ENCODE data around the gene TAMALIN.

The TAMALIN gene

DNA sequence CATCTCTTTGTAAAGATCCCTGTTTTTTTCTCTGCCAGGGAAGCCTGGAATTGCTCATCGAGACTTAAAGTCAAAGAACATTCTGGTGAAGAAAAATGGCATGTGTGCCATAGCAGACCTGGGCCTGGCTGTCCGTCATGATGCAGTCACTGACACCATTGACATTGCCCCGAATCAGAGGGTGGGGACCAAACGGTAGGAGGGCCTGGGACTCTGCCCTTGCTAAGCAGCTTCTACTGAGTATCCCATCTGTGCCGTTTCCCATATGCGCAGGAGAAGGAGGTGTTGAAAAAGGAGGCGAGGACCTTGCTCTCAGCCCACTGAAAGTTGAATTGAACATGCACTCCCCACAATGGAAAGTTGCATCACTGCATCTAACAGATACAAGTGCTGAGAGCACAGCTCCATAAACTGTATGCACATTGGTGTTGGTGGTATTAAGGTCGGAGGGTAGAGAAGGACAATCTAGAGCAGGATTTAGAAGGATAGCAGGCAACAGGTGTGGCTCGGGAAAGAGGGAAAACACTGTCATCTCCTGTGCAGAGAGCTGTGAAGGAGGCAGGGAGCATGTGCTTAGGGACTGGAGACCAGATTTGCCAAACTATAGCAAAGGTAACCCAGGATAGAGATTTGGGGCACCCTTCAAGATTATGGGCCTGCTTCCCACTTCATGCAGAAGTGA lies 21.5 kb upstream of the TAMALIN start:
- DNase-seq, result no peak

DNA sequence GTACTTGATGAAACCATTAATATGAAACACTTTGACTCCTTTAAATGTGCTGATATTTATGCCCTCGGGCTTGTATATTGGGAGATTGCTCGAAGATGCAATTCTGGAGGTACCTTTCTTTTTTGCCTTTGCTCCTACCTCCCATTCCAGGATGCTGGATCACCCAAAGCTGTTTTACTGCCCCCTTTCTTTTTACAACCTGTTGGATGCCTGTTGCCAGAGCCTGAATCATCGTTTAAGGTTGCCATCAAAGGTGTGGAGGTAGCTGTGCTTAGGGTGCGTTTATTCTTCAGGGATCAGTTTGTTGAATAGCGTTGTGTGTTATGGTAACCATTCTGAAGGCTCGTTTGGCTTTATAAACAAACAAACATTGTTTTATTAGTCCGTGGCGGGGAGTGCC lies 19.9 kb upstream of the TAMALIN start:
- DNase-seq, result no peak

DNA sequence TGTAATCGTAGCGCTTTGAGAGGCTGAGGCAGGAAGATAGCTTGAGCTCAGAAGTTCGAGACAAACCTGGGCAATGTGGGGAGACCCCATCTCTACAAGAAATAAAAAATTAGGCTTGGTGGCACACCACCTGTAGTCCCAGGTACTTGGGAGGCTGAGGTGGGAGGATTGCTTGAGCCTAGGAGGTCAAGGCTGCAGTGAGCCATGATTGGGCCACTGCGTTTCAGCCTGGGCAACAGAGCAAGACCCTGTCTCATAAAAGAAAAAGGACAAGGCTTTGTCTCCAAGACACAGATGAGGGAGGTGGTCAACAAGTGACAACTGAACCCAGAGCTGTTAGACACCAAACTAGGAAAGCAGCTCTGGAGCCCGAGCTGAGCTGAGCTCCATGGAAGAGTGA lies 14.5 kb upstream of the TAMALIN start:
- DNase-seq, result no peak

DNA sequence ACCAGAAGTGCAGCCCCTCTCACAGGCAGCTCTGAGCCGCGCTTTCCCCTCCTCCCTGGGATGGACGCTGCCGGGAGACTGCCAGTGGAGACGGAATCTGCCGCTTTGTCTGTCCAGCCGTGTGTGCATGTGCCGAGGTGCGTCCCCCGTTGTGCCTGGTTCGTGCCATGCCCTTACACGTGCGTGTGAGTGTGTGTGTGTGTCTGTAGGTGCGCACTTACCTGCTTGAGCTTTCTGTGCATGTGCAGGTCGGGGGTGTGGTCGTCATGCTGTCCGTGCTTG lies 12.3 kb upstream of the TAMALIN start:
- DNase-seq, result no peak

DNA sequence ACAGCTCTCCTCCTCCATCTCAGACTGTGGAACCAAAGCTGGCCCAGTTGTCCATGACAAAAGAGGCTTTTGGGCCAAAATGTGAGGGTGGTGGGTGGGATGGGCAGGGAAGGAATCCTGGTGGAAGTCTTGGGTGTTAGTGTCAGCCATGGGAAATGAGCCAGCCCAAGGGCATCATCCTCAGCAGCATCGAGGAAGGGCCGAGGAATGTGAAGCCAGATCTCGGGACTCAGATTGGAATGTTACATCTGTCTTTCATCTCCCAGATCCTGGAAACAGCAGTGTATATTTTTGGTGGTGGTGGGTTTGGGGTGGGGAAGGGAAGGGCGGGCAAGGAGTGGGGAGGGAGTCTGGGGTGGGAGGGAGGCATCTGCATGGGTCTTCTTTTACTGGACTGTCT lies 11.8 kb upstream of the TAMALIN start:
- DNase-seq, result no peak

DNA sequence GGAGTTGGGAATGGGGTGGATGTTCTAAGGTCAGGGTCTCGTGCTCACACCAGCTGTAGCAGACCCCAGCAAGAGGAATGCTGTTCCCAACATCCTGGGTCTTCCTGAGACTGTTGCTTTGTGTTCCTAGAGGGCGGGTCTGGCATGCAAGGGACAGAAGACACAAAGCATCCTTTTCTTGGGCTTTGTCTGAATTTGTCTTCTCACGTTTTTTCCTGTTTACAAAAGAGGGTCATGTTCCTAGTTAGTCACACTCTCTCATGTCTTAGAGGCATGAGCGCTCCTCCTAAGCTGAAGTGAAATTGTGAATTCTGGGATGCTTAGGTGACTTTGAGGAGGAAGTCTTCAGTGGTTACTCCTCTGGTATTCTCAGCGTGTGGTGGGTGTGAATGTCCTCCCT lies 9.6 kb upstream of the TAMALIN start:
- DNase-seq, result no peak

DNA sequence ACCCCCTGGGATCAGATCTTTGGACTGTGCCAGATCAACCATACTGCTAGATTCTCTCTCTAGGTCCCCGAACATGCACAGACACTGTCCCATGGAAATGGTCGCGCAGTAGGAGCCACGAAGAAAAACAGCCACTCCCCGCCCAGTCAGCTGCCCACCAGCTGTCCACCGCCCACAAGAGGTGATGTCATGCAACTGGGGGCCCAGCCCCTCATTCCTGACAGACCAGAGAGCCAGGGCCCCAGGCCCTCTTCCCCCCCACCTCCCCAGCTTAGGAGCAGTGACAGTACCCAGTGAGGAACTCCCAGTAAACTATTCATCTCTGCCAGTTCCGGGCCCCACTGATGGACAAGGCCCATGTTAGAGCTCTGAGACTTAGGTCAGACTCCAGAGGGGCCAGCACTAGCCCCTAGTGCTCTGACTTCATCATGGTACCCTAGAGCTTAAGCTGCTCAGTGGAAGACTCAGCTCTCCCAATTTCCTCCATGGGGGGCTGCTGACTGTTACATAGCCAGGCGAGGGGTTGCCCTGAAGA lies 3.7 kb upstream of the TAMALIN start:
- no peak for DNase-seq

DNA sequence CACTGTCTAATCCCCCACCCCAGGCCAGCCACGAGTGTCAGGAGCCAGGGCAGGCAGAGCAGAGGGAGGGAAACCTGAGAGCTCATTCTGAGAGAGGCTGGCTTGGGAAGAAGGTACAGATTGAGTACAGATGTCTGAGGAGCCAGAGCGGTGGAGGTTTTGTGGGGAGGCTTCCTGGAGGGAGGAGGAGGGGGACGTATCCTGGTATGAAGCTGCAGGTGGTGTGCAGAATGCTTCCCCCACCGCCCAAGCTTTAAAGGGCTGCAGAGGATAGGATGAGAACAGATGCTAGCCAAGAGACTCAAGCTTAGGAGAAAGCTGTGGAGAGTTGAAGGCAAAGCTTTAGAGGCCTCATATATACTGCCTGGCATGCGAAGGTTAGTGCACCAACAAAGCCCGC lies 3.2 kb upstream of the TAMALIN start:
- DNase-seq, result no peak

DNA sequence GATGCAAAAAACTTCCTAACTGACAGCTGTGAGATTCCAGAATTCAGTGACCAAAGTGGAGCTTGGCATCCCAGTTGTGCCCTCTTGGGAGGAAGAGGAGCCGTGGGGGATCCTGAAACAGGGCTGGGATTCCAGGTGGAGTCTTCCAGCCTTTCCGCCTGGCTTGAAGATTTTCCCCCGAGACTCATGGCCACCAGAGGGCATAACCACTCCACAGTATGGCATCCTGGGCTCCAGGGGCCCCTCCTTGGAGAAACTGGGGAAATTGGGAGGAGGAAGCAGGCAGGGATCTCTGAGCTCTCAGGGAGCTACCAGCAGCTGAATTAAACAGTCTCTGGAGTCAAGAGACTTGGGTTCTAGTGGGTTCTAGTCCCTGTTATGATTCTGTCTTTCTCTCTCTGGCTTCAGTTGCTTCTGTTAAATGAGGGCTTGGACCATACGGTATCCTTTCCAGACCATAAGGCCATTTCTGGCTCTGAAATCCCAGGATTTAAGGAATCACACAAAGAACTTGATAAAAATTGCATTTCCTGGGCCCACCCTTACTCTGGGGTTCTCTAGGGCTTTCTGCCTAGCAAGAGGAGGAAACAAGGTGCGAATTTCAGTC lies 2.6 kb upstream of the TAMALIN start:
- DNase-seq, result peak; percentile 52

DNA sequence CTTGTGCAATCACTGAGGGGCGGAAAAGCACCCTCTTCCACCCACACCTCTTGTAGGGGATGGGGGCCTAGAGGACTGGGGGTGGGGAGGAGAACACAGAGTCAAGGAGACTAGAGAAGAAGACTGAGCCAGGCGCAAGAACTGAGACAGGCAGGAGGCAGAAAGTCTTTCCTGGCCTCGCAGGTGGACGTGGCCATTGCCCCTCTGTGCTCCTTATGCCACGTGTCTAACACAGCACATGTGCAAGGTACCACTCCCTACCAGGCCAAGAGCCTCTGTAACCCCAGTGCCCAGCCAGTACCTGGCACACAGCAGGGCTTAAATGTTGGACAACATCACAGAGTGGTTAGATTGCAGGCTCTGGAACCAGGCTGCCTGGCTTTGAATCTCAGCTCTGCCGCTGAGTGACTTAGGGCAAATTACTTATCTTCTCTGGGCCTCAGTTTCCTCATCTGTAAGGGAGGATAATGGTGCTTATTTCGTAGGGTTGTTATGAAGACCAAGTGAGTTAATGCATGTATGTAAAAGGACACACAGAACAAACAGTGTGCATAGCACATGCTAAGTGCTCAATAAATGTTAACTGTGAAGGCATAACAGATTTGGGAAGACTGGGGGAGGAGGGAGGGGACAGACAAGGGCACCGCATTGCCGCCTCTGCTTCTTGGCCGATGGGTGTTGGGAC lies 1.4 kb upstream of the TAMALIN start:
- DNase-seq, result no peak

DNA sequence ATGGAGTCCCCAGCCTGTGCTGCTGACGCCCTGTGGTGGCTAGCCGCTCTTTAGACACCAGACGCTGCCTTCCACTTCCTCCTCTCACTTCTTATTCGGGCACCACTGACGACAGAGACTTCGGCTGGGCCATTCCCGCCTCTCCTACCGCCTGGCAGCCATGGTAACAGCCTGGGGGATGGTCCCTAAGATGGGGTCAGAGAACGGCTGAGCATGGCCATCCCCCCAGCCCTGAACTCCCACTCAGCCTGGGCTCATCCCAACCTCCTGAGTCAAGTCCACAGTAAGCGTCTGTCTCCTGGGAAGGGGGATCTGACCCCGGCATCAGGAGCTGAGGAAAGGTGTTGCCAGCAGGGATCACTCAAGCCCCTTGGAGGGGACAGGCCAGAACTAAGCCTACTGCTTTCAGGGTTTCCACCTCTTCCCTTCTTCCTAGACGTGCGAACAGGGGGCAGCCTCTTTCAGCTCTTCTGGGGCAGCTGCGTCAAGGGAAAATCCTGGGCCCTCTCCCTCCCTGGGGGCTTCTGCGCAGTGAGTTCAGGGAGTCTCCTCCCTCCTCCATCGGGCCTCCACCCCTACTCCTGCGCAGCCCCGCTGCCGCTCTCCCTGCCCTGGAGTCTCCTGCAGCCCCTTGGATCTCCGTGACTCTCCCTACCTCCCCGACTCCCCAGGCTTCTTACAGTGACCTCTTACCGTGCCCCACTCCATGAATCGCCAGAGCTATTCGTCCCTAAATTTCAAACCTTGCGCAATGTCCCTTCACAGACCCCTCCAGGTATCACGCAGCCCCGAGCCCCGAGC lies 643 bp upstream of the TAMALIN start:
- DNase-seq, result peak; percentile 10

DNA sequence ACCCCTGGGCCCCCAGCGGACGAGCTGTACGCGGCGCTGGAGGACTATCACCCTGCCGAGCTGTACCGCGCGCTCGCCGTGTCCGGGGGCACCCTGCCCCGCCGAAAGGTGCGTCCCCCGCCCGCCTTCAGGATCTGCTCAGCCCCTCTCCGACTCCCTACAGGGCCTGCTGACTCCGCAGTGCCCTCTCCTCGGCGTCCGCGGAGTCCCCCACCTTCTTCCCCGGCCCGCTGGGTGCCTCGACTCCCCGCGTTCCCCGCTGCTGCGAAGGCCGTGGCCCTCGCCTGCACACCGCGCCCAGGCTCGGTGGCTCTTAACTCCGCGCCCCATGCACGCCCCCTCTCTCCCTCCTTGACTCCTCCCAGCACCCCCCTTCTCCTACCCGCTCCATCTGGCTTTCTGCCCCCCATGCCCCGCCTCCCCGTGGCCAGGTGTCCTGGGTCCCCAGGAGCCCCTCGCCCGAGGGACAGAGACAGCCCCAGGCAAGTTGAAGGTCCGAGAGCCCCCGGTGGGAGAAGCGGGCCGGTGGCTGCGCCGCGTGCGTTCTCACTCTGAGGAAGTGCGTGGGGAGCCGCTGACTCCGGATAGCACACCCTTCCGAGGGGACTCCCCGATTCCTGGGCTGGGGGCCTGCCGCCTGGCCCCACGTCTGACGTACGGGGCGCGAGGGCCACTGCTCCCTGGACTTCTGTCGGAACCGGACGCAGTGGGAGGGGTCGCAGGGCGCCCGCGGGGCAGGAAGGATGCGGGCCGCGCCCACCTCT lies 594 bp downstream of the TAMALIN start:
- DNase-seq, result peak; percentile 65

DNA sequence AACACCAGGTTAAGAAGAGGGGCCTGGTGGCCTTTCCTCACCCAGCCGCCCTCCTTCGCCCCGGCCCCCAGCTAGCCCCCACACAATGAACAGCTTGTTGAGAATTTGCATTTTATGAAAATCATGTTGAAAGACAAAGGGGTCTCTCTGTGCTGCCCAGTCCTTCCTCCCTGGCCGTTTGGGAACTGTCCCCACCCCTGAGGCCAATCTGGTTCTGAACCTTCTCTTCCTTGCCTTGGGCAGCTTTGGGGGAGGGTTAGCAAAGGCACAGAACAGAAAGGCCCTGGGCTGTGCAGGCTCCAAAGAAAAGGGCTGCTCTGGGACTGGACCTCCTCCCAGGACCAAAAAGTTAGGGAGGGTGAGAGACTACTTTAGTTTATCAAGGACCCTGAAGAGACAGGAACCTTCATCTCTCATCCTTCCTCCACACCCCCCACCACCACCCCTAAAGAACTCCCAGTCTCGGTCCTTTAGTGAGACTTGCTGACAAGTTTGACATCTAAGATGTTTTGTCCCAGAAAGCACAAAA lies 1.3 kb downstream of the TAMALIN start:
- no peak for DNase-seq

DNA sequence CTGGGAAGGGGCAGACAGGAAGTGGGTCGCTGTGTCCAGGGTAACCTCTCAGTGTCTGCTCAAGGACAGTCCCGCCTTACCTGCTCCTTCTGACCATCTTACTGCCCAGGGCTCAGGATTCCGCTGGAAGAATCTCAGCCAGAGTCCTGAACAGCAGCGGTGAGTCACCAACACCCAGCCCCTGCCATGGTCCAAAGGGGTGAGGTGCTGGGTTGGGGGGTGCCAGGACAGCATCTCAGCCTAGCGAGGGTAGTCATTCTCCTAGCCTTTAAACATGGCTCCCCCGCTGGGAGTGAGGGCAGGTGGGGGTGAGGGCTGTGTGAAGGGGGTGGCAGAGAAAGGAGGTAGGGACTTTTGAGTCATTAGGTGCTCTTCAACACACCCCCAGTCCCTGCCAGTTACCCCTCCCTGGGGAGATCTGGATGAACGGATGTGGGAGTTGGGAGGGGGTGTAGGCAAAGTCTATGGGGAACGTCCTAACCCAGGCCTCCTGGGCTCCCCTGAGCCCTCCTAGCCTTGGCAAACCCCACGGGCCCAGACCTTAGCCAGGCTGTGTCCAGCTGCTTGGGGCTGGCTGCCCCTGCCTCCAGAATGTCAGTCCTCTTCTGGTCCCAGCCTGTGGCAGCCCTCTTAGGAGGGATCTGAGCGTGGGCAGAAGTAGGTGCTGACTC lies 2.5 kb downstream of the TAMALIN start:
- no peak for DNase-seq

DNA sequence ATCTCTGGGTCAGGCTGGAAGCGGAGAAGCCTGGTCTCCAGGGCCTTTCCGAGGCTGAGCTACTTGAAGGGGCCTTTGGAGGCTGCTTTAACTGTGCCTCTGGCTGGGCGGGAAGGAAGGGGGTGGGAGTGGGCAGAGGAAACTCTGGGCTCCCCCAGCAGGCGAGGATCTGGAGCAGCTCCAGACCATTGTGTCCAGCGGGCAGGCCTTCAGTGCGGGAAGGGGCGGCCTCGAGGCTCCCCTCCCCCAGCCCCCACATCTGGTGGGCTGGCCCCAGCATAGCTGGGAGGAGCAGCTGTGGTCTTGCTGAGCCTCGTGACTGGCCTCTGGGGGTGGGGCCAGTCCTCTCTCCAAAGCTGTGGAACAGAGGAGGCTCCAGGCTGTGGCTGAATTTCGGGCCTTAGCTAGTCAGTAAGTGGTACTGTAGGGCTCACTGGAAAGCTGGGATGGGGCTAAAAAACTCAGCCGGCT lies 3.4 kb downstream of the TAMALIN start:
- no peak for DNase-seq

DNA sequence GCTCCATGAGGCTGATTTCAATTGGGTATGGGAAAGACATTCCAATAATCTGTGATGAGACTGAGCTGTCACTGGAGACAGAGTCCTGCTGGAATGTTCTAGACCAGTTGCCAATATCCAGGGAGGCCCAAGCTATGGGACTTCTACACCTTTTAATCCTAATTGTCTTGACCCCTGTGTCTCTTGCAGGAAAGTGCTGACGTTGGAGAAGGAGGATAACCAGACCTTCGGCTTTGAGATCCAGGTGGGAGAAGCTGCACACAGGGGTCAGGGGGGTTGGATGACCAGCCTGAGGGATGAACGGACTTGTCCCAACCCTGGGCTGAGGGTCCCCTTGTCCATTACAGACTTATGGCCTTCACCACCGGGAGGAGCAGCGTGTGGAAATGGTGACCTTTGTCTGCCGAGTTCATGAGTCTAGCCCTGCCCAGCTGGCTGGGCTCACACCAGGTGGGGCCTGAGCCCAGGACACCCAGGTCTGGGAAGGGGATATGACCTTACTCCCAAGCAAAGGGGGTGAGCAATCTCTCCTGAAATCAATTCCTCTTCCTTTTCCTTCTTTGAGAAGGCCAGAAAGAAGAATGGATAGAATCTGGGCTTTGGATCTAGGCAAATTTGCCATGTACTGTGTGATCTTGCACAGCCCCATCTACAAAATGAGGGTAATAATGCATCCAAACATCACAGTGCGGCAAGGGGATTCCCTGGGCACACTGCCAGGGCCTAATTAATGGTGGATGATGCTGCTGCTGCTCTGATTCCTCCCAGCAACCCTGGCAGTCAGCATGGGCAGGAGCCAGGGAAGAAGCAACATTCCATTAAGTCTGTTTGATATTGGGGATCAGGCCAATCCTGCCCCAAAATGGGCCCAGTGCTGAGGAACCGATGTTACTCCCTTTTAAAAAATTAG lies 4.2 kb downstream of the TAMALIN start:
- DNase-seq, result no peak

DNA sequence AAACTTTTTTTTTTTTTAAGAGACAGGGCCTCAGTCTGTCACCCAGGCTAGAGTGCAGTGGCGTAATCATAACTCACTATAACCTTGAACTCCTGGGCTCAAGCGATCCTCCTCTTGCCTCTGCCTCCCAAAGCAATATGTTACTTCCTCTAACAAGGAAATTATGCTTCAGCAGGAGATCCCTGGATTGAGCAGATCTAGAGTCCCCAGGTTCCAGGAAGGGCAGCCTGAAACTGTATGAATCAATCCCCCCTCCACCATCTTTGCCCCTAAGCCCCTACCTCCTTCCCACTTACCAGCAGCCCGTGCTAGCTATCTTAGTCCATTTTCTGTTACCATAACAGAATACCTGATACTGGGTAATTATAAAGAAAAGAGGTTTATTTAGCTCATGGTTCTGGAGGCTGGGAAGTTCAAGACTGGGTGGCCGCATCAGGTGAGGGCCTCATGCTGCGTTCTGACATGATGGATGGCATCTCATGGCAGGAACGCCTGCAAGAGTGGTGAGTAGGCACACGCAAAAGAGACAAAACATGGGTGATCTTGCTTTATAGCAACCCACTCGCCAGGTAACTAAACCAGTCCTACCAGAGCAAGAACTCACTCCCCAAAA lies 5.0 kb downstream of the TAMALIN start:
- no peak for DNase-seq

DNA sequence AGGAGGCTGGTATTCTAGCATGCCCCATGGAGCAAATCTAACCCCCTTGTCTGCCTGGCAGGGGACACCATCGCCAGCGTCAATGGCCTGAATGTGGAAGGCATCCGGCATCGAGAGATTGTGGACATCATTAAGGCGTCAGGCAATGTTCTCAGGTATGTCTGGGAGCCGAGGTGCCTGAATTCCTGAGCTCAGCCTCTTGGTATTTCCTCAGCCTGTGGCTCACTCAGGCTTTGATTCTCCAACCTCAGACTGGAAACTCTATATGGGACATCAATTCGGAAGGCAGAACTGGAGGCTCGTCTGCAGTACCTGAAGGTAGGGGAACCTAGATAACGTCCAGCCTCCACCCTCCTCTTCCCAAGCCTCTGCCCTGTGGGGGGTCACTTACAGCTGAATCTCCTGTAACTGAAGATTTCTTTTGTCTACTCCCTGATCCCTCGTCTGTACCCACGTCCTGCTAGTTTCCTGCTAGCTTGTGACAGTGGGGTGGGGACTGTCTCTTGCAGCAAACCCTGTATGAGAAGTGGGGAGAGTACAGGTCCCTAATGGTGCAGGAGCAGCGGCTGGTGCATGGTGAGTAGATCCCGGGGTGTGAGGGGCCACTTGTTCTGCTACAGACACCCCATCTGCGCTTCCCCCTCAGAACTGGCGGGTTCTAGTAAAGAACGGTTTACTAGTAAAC lies 7.0 kb downstream of the TAMALIN start:
- DNase-seq, result no peak

Data from CD4-positive, alpha-beta T cell treated with Interleukin-17A for 4 hours (primary cell).